ENCODE results near the gene IGDCC3.

GRCh38 chr15:65420975-65421359, 43.2 kb upstream of the IGDCC3 start:
- TF ChIP-seq, protein P1, sequence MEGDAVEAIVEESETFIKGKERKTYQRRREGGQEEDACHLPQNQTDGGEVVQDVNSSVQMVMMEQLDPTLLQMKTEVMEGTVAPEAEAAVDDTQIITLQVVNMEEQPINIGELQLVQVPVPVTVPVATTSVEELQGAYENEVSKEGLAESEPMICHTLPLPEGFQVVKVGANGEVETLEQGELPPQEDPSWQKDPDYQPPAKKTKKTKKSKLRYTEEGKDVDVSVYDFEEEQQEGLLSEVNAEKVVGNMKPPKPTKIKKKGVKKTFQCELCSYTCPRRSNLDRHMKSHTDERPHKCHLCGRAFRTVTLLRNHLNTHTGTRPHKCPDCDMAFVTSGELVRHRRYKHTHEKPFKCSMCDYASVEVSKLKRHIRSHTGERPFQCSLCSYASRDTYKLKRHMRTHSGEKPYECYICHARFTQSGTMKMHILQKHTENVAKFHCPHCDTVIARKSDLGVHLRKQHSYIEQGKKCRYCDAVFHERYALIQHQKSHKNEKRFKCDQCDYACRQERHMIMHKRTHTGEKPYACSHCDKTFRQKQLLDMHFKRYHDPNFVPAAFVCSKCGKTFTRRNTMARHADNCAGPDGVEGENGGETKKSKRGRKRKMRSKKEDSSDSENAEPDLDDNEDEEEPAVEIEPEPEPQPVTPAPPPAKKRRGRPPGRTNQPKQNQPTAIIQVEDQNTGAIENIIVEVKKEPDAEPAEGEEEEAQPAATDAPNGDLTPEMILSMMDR (IDR thresholded peaks at IDR 0.05): no peak
- TF ChIP-seq EZH2 (IDR thresholded peaks at IDR 0.05; ENCODE audit: borderline replicate concordance, insufficient read depth, low read depth, low read length, poor library complexity, severe bottlenecking): no peak
